NCI-H446 treated with DMSO at 0.1 percent for 48 hours (cell line): ENCODE results near the gene AGBL5.

Experiments used
- DNase-seq: peaks from one replicate; lab custom pipeline; 2025; lab: John Stamatoyannopoulos, UW

Gene AGBL5

GRCh38 chr2:27024812-27025211 lies 26.7 kb upstream of the AGBL5 start:
- DNase-seq: no peak

- DNase-seq: no peak
Observed at GRCh38 chr2:27025281-27025800, 26.1 kb upstream of the AGBL5 start.

GRCh38 chr2:27025861-27026851 lies 25.3 kb upstream of the AGBL5 start:
- DNase-seq: no peak

- DNase-seq: no peak
Observed at GRCh38 chr2:27027211-27027651, 24.2 kb upstream of the AGBL5 start.

- no peak for DNase-seq
Observed at GRCh38 chr2:27029051-27029450, 22.4 kb upstream of the AGBL5 start.

- DNase-seq: peak; percentile 59
Observed at GRCh38 chr2:27032495-27033252, 18.8 kb upstream of the AGBL5 start, which contains the start of gene TMEM214. TMEM214 (plus strand) TSS chr2:27032965; CDS start chr2:27033016, 51 bp downstream.

- DNase-seq: no peak
Observed at GRCh38 chr2:27033253-27033852, 18.1 kb upstream of the AGBL5 start.

- no peak for DNase-seq
Observed at GRCh38 chr2:27038012-27038411, 13.5 kb upstream of the AGBL5 start.

GRCh38 chr2:27038631-27039339 lies 12.7 kb upstream of the AGBL5 start:
- no peak for DNase-seq

- no peak for DNase-seq
Observed at GRCh38 chr2:27039426-27039825, 12.0 kb upstream of the AGBL5 start.

GRCh38 chr2:27039871-27040270 lies 11.6 kb upstream of the AGBL5 start:
- no peak for DNase-seq

- no peak for DNase-seq
Observed at GRCh38 chr2:27040282-27040681, 11.2 kb upstream of the AGBL5 start.

- no peak for DNase-seq
Observed at GRCh38 chr2:27041752-27042151, 9.7 kb upstream of the AGBL5 start.

GRCh38 chr2:27042159-27042661 lies 9.3 kb upstream of the AGBL5 start:
- no peak for DNase-seq

- DNase-seq: no peak
Observed at GRCh38 chr2:27042985-27043634, 8.4 kb upstream of the AGBL5 start.

GRCh38 chr2:27049422-27050280 lies 1.8 kb upstream of the AGBL5 start:
- DNase-seq: no peak

GRCh38 chr2:27050281-27050995 lies 1.0 kb upstream of the AGBL5 start:
- peak; percentile 94 for DNase-seq

- DNase-seq: no peak
Observed at GRCh38 chr2:27051902-27052645, 606 bp downstream of the AGBL5 start.
